ENCODE data around the gene PCSK6. TPM values are rescaled to one million over a fixed set of nuclear protein-coding genes. Genes with fewer than 3 reads are reported as not detected.

Gene PCSK6
- 2.2 and 2.5 TPM in 2 replicates for total RNA-seq
- polyA plus RNA-seq (2012), result 0.33 TPM

DNA sequence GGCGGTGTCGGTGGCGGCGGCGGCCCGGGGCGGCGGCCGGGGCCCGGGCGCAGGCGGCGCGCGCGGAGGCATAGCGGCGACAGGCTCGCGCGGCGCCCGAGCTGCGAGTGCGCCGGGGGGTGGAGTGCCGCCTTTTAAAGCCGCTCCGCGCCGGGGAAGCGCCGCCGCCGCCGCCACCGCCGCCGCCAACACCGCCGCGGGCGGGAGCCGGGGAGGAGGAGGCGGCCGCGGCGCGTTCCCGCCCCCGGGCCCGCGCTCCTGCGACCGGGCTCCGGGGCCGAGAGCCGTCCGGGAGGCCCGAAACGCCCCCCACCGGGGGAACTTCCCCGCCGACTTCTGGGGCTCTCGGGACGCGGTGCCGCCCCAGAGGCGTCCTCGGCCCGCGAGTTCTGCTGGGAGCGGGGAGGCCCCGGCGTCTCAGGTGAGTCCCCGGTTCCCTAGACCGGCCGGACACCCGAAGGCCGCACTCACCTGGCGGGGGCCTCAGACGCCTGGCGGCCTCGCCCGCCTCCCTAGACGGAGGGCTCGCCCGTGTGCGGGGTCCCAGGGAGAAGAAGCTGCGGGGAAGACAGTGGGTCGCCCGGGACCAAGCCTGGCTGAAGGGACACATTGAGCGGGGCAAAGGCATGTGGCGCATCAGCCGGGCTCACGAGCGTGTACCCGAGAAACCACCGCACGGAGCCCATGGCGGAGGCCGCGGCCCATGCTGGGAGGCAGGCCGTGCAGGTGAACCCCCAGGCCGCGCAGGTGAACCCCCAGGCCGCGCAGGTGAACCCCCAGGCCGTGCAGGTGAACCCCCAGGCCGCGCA lies at the start of gene PCSK6:
PCSK6 (minus strand) TSS at position 109 of the 809 bp plus-strand sequence; CDS start at position 72, 37 bp downstream.
- DNase-seq (ENCODE audit: low read depth), result no peak

DNA sequence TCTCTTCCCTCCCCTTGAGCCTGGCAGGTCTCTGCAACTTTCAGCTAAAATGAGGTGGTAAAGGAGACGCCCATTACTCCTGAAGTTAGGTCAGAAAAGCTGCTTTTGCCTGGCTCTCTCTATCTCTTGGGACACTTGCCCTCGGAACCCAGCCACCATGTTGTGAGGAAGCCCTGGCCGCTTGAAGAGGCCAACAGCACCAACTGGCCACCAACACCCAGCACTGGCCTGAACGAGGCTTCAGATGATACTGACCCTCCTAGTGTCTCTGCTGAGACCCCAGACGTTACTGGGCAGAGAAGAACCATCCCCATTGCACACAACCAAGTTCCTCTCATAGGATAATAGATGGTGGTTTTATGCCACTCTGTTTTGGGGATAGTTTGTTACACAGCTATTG lies 49.5 kb upstream of the PCSK6 start:
- no peak for DNase-seq (ENCODE audit: low read depth)

DNA sequence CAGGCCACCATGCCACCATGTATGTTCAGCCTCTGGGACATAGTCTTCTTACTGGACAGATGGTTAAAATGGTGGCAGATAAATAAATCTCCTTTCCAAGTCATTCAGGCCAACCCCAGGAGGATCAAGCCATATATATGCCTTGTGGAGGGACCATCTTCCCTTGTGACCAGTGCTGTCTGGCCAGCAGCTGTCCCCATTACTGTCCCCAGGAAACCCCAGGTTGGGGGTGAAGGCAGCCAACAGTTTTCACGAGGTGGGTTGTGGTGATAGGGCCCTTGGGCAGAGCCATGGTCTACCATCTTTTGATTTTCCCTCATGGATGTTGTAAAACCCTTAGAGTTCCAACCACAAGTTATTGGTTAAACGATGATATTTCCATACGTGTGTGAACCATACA lies 48.7 kb upstream of the PCSK6 start:
- DNase-seq (ENCODE audit: low read depth), result no peak

DNA sequence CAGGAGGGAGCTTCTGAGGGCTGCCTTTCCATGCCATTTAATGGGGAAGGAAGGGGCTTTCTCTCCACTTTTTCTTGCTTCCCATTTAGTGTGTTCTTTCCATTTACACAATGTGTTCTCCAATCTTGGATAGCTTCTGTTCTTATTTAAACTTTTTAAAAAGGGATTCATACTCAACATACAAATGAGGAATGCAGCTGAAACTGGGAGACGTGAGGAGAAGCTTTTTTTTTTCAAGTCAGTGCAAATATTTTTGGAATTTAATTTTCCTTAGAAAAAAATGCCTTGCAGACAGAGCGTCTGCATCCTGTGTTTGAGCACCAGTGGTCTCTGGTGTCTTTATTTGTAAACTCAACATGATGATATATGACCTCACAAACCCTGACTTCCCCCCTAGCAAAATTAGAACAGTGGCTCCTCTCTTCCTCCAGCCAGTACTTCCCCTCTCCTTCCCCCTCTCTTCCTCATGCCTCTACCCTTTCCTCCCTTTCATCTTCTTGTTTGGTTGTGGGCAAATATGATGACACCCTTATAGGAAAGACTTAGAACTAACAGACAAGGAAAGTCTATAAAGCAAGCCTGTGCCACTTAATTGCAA lies 48.1 kb upstream of the PCSK6 start:
- DNase-seq (ENCODE audit: low read depth), result no peak

DNA sequence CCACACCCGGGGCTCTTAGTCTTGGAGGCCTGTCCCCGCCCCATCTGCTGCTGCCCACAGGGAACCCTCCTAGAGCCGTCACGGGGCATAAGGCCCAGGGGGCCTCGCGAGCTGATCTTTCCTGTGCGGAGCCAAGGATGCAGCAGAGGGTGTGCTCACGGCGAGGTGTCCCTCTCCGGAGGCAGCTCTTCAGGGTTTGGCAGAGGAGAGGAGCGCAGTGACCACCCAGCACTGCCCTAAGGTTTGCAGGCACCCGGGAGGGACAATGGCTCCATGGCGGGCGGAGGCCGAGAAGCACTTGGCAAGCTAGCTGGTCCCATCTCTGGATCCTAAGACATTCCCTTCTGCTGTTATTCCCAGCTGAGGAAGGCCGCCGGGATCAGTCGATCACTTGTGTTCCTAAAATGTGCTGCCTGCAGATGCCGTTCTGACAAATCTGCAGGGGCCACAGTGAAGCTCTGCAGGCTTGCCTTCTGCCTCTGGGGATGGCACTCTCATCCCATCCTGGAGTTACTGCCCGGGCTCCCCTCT lies 47.4 kb upstream of the PCSK6 start:
- no peak for DNase-seq (ENCODE audit: low read depth)

DNA sequence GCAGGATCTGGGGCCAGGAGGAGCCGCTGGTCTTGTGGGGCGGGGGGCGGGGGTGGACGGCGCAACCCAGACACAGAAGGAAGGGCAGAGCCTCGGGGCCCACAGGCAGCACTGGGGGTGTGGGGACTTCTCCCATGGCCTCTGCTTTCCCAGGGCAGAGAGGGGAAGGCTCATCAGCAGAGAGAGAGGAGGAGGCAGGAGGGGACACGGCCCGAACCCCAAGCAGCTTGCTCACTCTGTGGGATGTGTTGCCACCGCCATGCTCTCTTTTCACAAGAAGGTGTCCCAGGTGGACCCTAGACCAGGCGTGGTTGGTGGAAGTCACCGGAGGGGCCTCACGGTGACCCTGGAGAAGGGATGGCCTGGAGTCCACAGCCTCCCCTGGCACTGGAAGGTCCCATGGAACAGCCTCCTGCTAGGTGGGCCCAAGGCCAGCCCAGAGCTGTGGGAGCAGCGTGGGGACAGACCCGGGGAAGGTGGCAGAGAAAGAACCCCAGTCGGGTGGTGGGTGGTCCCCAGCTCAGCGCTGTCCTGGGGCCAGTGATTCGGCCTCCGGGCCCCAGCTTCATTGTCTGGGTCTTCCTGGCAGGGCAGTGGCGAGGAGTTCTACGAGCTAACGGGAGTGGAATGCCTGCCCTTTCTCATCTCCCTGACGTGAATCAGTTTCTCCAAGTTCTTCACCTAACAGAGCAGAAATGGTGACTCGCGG lies 46.8 kb upstream of the PCSK6 start:
- DNase-seq (ENCODE audit: low read depth), result no peak

DNA sequence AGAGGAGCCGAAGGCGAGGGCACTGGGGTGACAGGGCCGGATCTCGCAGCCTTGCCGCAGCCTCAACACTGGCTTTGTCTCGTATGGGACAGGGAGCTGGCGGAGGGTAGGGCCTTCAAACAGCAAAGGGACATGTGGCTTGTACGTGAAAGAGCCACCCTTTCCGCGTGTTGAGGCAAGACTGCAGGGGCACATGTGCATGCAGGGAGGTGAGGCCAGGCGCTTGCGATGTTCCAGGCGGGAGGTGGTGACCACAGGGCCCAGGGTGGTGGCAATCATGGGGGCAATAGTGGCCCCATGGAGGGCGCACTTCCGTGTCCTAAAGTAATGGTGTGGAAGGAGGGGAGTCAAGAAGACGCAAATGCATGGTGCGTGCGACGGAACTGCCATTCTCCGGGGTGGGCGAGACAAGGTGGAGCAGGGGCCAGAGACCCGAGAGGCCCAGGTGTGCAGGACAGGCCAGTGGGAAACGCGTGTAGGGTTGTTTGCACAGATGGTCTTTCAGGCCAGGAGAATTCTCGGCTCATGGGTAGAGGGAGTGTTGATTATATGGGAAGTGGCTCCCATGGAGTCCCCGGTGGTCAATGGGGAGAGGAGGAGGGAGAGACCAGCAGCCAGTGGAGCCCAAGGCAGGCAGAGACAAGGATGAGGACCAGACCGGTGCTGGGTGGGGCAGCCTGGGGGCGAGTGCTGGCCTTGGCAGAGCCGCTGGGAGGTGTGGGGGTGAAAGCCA lies 45.8 kb upstream of the PCSK6 start:
- no peak for DNase-seq (ENCODE audit: low read depth)

DNA sequence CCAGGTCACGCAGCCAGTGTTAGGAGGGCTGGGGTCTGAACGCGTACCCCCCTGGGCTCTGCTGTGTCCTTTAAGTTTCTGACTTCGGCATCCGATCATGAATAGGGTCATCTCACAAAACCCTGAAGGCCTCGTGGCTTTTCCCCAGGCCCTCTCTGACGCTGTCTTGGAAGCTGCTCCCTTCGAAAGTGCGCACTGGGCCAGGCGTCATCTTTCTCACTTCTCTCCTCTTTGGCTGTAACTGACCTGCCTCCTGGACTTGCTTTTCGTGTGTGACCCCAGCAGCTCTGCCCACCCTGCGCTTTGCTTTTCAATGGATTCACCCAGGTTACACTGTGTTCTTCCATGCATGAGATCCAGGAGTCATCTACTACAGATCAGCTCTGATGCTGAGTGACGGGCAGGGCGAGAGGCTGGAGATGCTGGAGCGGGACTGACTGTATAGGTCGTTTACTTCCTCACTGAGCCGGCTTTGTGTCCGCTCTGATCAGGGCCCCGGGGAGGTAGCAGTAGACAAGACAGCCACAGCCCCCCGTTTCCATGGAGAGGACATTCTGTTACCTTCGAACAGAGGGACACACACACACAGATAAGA lies 45.0 kb upstream of the PCSK6 start:
- no peak for DNase-seq (ENCODE audit: low read depth)

DNA sequence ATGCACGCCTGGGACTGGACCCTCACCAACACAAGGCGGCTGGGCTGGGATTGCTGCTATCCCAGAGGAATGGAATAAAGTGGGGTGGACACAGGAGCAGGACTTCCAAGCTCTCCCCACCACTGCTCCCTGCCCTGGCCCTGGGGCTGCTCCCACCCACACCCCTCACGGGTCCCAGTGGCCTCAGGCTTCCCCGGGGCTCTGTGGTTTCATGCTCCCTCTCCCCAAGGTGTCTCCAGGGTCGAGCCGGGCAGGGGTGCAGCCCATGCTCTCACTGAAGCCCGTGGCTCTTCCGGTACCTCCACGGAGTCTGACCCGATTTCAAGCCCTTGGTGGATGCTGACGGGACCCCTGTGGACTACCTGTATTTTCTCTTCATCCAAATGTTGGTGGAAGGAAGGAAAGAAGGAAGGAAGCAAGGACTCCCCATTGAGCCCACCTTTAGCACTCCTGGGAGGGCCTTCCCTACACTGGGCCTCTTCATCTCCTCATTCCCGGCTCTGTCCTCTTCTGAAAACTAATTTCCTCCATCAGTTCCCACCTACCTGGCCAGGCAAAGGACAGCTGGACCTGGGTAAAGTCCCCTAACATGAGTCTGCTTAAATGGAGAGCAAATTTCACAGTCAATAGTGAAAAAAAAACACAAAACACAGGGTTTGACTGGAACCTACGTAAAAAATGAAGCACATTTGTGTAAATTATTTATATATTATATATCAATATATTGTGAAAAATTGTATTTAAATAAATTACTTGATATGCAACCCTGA lies 44.0 kb upstream of the PCSK6 start:
- no peak for DNase-seq (ENCODE audit: low read depth)

DNA sequence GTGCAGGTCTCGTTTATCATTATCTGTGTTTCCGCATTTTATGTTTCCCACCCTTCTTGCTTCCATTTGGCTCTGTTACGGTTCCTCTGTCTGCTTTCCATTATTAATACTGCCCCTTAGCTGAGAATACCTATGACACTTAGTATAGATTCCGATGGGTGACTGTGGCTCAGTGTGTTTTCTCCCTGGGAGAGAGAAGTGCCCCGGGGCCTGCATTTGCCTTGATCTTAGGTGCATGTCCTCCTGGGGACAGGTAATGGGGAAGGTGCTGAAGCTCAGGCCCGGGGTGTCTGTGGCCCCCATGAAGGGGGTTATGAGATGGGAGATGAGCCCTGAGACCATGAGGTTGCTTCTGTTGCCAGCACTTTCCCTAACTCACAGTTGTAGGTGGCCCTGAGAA lies 43.4 kb upstream of the PCSK6 start:
- no peak for DNase-seq (ENCODE audit: low read depth)

DNA sequence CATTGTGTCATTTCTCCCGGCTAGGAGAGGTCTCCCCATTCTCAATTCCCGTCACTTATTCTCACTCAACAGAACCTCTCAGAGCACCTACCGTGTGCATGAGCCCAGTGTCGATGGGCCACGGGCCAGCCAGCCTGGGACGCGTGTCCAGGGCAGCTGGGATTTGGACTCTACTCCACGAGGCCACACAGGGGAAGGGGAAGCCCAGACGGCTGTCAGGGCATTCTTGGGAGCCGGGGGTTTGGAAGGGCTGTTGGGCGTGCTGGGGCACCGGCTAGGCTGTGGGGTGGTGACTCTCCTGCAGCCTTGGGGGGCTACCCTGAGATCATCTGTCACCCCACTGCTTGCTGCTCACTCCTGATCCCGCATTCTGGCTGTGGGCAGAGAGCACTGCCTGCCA lies 41.7 kb upstream of the PCSK6 start:
- no peak for DNase-seq (ENCODE audit: low read depth)

DNA sequence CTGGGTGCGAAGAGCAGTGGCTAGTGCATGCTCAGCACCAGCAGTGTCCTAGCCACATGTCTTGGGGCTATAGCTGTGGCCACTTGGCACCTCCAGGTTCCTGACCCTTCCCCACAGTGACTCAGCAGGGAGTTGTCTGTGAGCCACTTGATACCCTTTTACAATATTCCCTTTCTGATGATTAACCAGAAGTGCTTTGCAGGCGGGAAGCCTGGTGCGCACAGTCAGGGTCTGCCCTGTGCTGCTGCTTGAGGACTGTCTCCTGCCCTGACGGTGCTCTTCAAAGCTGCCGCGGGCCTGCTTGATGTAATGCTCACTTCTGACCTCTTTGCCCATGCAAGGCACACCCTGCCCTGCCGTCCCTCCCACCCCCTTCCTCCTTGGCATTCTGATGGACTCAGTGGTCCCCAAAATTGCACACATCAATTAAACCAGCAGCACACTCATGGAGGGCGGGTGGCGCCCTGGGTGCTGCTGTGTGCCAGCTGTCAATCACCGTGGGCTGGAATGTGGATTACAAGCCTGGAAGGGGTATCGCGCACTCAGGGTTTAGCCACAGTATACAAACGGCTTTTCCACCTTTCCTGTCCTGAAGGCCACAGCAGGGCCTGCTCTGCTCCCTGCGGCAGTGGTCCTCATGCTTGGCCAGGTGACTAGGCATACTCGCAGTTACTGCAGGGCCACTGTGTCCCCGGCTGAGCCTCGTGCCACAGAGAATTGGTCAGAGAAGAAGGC lies 40.9 kb upstream of the PCSK6 start:
- peak; percentile 65 for DNase-seq (ENCODE audit: low read depth)

DNA sequence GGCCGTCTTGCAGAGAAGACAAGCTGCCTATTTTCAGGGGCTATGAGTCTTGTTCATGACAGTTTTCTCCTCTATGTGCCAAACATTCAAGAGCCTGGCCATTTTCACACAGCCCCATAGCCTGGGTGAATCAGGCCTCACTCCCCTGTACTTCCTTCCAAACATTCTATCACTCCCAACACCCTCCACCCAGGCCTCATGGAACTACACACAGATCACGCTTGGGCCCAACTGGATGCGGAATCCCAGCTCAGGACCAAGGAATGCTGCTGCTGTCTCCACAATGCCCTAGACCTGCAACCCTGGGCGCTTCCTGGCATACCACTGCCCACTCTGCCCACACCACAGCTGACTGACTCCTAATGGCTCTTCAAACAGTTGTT lies 39.4 kb upstream of the PCSK6 start:
- peak; percentile 81 for DNase-seq (ENCODE audit: low read depth)

DNA sequence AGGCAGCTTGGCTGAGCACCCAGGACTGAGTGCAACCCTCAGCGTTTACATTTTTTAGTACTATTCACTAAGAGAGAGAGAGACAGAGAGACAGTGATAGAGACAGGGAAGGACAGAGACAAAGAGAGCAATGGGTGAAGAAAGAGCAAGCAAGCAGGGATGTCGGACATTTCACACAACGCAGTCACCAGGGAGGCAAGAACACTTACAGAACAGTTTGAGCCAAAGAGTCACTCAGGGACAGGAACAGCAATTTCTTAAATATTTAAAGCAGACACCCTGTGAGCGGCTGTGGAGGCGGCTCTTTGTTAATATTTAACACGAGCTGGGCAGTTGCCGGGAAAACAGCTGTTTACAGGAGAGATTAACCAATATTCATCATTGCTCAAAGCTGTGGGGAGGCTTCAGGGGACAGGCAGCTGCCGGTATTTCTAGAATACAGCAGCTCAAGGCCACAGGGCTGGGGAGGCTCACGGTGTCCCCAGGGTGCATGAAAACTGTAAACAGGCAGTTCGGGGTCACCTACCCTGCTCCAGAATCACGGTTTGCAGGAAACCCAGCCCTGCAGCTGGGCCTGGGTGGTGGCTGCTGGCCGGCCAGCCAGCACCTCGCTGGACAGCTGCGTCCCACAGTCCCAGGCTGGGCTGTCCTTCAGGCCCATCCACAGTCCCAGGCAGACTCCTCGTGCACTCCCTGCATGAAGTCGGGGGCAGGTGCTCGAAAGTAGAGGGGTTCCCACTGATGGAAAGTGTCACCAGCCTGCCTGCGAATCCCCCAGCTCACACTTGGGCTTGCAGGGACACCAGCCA lies 38.8 kb upstream of the PCSK6 start:
- peak; percentile 60 for DNase-seq (ENCODE audit: low read depth)

DNA sequence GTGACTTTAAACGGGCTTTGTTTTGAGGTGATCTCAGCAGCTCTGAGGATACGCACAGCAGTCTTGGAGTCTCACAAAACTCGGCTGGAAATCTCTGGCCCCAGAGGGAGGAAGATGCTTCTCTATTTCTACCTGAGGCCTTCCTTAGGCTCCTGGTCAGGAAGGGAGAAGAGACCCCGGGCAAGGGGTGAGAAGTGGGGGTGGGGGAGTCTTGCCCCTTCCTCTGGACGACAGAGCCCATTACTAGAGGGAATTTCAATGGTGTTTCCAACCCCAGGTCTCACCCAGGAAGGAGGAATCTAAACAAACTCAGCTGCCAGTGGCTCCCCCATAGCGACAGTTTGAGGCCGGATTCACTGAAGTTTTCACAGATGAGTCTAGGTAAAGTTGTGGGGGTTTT lies 37.4 kb upstream of the PCSK6 start:
- no peak for DNase-seq (ENCODE audit: low read depth)

DNA sequence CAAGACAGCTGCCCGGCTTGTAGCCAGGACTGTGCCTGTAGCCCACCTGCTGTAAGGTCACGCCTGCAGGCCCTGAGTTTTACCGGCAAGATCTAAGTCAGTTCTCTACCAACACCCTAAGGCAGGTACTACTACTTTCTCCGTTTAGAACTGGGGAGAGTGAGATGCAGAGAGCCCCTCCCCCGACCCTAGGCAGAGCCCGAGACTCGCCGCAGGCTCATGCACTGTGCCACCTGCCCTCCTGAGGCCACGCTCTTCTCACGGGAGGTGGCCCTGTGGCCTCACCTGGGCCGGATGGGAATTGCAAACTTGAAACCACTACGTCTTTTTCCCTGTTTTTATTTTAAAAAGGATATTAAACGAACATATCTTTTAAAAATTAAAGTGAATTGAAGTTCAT lies 36.9 kb upstream of the PCSK6 start:
- no peak for DNase-seq (ENCODE audit: low read depth)

DNA sequence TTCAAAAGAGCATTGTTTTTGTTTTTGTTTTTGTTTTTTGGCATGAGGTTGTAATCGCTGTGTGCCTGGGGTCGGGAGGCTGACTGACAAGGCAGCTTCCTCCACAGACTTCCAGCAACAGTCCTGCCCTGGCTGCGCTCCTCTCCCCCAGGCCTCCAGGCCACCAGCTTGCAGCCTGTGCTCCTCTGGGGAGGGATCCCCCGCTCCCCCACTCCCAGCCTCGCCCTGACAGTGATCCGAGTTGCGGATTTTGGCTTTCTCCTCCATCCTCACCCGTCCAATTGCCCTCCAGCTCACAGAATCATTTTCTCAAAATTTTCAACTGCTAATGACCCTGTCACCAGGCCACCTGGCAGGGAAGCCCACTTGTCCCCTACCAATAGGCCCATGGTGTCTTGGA lies 36.5 kb upstream of the PCSK6 start:
- DNase-seq (ENCODE audit: low read depth), result no peak

DNA sequence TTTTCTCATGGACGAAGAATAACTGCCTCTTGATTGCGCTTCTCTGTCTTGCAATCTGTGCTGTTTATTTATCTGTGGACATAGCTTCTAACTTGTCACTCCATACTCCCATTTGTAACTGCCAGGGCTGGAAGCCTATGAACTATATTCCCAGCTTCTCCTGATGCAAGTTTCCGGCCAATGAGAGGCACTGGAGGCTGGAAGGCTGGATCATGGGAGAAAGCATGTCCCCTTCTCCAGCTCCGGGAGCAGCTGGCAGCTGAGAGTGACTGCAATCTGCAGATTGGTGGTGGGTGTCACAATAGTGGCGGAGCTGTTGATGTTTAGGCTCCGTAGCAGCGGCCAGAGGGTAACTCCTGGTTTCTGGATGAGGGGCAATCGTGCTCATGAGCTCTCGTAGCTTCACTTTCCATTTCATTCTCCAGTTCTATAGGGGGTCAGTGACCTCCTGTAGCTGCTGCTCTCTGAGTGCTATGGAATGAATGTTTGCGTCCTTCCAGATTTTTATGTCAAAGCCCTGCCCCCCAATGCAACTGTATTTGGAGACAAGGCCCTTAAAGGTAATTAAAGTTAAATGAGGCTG lies 35.7 kb upstream of the PCSK6 start:
- no peak for DNase-seq (ENCODE audit: low read depth)

Data from myocyte (in vitro differentiated cells).